Gastroesophageal sphincter (tissue), 3 donors: Measurements from ENCODE around the gene ARL6IP5.

Experiments
- CTCF ChIP-seq, 4 experiments: fragments of 200-600 bp in 2 of 4; fragments of 450-650 bp in 2 of 4; sonication (generic) in 1 of 4; IDR thresholded peaks; one replicate each; pipeline ENCODE4 v1.5.1; 2017 to 2019; ENCODE audit warnings: antibody characterized with exemption in 4 of 4, mild to moderate bottlenecking in 2 of 4, moderate library complexity in 2 of 4
- POLR2A ChIP-seq, 2 donors: fragments of 450-650 bp; IDR thresholded peaks; one replicate each; pipeline ENCODE4 v1.6.1; 2017; ENCODE audit warnings: antibody characterized with exemption in 2 of 2, mild to moderate bottlenecking in 2 of 2, moderate library complexity in 1 of 2
- POLR2AphosphoS5 ChIP-seq: sonication (generic); formaldehyde crosslinking; IDR thresholded peaks from one replicate; pipeline ENCODE4 v1.6.1; 2017; ENCODE audit warnings: antibody characterized with exemption

GRCh38 chr3:69142090-69142489 lies 57.4 kb downstream of the ARL6IP5 start:
- TF ChIP-seq CTCF (IDR thresholded peaks at IDR 0.05) (no peak), POLR2AphosphoS5 (no peak), POLR2A (IDR thresholded peaks at IDR 0.05) (no peak)
